ENCODE data around the gene STAC.
A peak's percentile ranks its signal among the peaks of the same experiment; 100 is the strongest.

Gene STAC

DNA sequence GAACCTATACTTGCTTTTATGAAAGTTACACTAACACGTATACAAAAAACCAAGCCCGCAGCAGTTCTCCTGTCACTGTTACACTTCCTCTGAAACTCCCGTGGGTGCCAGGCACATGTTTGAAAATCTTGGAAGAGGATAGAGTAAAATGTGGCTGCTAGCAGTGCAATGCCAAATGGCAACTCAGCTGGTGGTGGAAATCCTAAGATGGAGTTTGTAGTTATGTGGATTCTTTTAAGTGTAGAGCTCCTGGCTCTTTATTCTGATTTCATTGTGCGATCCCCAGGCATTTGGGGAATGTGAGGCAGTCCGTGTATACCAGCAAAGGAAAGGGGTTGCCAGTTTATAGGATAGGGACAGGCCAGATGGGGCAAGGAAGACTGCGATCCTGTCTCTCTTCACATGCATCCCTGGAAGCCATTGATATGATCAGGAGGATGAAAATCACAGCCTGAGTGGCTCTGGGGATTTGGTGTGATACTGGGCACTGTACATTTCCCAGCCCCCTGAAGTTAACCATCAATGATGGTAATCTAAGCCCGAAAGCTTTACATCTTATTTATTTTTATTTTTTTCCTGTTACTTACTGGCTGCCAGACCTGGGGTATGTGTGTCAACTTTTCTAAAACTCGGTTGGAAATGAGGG lies 1.1 kb downstream of the STAC start:
- DNase-seq (ENCODE audit: low read depth in 2 of 2), result peak in 1 of 2 donors; percentile 3
- TF ChIP-seq, protein P1, sequence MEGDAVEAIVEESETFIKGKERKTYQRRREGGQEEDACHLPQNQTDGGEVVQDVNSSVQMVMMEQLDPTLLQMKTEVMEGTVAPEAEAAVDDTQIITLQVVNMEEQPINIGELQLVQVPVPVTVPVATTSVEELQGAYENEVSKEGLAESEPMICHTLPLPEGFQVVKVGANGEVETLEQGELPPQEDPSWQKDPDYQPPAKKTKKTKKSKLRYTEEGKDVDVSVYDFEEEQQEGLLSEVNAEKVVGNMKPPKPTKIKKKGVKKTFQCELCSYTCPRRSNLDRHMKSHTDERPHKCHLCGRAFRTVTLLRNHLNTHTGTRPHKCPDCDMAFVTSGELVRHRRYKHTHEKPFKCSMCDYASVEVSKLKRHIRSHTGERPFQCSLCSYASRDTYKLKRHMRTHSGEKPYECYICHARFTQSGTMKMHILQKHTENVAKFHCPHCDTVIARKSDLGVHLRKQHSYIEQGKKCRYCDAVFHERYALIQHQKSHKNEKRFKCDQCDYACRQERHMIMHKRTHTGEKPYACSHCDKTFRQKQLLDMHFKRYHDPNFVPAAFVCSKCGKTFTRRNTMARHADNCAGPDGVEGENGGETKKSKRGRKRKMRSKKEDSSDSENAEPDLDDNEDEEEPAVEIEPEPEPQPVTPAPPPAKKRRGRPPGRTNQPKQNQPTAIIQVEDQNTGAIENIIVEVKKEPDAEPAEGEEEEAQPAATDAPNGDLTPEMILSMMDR (IDR thresholded peaks at IDR 0.05; ENCODE audit: low read depth, low read length), result no peak
- peak overlapping the region in 1 of 2 donors; percentile 66 for H3K4me3 ChIP-seq (replicated peaks in 1 of 2; ENCODE audit: low read depth in 2 of 2, low read length in 2 of 2)

DNA sequence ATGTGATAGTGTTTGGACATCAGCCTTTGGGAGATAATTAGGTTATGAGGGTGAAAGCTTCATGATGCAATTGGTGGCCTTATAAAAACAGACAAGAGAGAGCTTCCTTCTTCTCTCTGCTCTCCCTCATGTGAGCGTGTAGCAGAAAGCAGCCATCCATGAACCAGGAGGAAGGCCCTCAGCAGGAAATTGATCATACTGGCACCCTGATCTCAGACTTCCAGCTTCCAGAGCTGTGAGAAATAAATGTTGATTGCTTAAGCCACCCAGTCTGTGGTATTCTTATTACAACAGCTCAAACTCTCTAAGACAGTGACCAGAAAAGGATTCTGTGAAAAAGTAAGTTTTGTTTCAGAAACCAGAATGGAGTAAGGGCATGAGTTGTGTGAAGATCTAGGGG lies 13.3 kb downstream of the STAC start:
- no peak overlapping the region for H3K4me3 ChIP-seq (replicated peaks in 1 of 2; ENCODE audit: low read depth in 2 of 2, low read length in 2 of 2)
- DNase-seq (ENCODE audit: low read depth in 2 of 2), result peak in 1 of 2 donors; percentile 38
- TF ChIP-seq, protein P1 (IDR thresholded peaks at IDR 0.05; ENCODE audit: low read depth, low read length), result no peak

DNA sequence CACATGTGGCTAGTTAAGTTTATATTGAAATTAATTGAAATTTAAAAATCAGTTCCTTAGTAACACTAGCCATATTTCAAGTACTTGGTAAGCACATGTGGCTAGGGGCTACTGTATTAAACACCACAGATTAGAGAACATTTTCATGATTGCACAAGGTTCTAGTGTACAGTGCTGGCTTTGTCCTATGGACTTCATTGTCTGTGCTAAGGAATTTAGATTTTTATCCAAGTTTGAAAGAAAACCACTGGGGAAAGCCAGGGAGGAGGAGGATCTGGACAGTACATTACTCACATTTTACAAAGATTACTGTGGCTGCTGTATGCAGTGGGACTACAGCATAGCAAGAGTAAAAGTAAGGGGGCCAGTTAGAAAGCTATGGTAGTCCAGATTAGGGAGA lies 13.9 kb downstream of the STAC start:
- TF ChIP-seq, protein P1 (IDR thresholded peaks at IDR 0.05; ENCODE audit: low read depth, low read length), result no peak
- peak; percentile 32 to 61 for DNase-seq (ENCODE audit: low read depth in 2 of 2)
- no peak overlapping the region for H3K4me3 ChIP-seq (replicated peaks in 1 of 2; ENCODE audit: low read depth in 2 of 2, low read length in 2 of 2)

DNA sequence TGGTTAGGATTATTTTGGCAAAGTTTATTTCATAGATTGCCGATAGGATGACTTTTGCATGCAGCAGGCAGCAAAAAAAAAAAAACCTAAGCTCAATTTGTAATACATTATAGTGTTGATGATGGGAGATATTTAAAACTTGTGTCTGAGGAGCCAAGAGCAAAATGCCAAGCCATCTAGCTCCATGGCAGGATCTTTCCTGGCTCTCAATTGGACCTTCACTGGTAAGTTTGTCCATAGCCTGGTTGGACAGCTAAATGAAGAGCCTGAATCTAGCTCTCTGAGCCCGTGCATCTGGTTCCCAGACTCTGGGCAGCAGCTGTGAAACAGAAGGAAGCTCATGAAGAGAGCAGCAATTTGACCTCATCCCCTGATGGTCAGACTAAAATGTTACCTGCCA lies 17.5 kb downstream of the STAC start:
- no peak overlapping the region for H3K4me3 ChIP-seq (replicated peaks in 1 of 2; ENCODE audit: low read depth in 2 of 2, low read length in 2 of 2)
- no peak for DNase-seq (ENCODE audit: low read depth in 2 of 2)
- TF ChIP-seq, protein P1 (IDR thresholded peaks at IDR 0.05; ENCODE audit: low read depth, low read length), result no peak

DNA sequence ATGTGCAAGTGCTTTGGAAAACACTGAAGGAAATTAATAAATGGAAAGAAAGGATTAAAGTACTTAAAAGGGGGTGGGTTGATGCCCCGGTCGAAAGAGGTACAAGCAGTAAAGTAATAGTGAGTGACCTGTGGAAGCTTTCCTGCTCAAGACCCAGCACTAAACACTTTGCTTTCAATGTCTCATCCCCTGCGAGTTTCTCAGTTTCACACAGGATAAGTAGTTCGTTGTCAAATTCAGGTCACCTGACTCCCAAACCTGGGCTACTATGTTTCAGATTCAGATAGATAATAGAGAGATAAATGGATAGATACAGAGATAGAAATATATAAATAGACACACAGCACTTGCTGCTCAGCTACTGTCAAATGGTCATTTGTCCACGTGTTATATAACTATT lies 19.6 kb downstream of the STAC start:
- H3K4me3 ChIP-seq (replicated peaks in 1 of 2; ENCODE audit: low read depth in 2 of 2, low read length in 2 of 2), result no peak overlapping the region
- TF ChIP-seq, protein P1 (IDR thresholded peaks at IDR 0.05; ENCODE audit: low read depth, low read length), result no peak
- DNase-seq (ENCODE audit: low read depth in 2 of 2), result no peak

DNA sequence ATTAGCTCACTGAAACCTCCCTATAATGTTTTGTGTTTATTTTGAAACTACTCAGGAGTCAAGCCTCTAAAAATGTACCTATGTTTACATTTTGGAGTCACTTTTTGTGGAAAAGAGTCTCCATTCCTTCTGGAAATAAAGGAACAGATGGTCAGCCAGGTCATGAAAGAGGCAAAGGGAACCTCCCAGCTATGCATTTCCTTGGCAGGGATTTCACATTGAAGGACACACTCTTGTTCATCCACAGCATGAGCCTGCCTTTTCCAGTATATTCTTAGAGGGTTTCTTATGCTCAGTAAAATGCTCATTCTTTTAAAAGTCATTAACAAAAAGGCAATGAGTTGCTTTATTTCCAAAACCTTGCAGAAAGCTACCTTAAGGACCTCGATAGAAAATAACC lies 20.8 kb downstream of the STAC start:
- TF ChIP-seq, protein P1 (IDR thresholded peaks at IDR 0.05; ENCODE audit: low read depth, low read length), result no peak
- H3K4me3 ChIP-seq (replicated peaks in 1 of 2; ENCODE audit: low read depth in 2 of 2, low read length in 2 of 2), result no peak overlapping the region

DNA sequence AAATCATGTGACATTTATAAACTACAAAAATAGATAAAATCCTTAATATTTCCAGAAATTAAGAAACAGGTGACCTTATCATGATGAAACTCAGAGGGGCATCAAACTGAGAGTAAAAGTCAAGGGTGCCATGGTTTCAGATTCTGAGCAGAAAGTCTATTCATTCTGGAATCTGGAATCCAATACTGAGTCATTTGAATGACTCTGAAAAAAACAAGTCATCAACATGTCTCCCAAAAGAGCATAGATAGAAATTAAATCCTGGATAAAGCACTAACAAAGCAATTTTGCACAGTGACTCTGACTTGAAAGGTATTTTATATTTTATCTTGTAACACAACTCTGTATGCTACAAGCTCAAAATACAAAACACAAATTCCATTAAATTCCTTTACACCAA lies 23.4 kb downstream of the STAC start:
- H3K4me3 ChIP-seq (replicated peaks in 1 of 2; ENCODE audit: low read depth in 2 of 2, low read length in 2 of 2), result no peak overlapping the region
- TF ChIP-seq, protein P1 (IDR thresholded peaks at IDR 0.05; ENCODE audit: low read depth, low read length), result no peak
- DNase-seq (ENCODE audit: low read depth in 2 of 2), result peak in 1 of 2 donors; percentile 31

More for the DNA sequence above, 20.8 kb downstream of the STAC start:
- no peak for DNase-seq (ENCODE audit: low read depth in 2 of 2)

Data from cardiac fibroblast (primary cell).